Measurements from ENCODE around the gene LENG9.

Gene LENG9

GRCh38 chr19:54418930-54419800, 44.4 kb downstream of the LENG9 start:
- no peak for DNase-seq

GRCh38 chr19:54418030-54418929, 45.3 kb downstream of the LENG9 start:
- DNase-seq, result no peak

- no peak for DNase-seq
Measured at GRCh38 chr19:54416695-54417491, 46.7 kb downstream of the LENG9 start.

- no peak for DNase-seq
Measured at GRCh38 chr19:54415901-54416673, 47.5 kb downstream of the LENG9 start.

GRCh38 chr19:54415208-54415900, 48.2 kb downstream of the LENG9 start, which contains the start of gene TTYH1:
TSS of gene TTYH1 (plus strand) at chr19:54415464. CDS start at chr19:54415553, 89 bp downstream.
- no peak for DNase-seq

- no peak for DNase-seq
Measured at GRCh38 chr19:54414156-54414555, 49.4 kb downstream of the LENG9 start.

GRCh38 chr19:54412877-54413276, 50.7 kb downstream of the LENG9 start:
- no peak for DNase-seq
